GM19099 (cell line): ENCODE measurements around the gene SLC22A23.

ENCODE experiments used
- POLR2A ChIP-seq: IDR thresholded peaks from 3 replicates; pipeline ENCODE4 v1.6.1; 2011; ENCODE audit warnings: low read depth; ENCODE audit not compliant: insufficient read length; ENCODE audit errors: extremely low read depth

SLC22A23 gene

DNA sequence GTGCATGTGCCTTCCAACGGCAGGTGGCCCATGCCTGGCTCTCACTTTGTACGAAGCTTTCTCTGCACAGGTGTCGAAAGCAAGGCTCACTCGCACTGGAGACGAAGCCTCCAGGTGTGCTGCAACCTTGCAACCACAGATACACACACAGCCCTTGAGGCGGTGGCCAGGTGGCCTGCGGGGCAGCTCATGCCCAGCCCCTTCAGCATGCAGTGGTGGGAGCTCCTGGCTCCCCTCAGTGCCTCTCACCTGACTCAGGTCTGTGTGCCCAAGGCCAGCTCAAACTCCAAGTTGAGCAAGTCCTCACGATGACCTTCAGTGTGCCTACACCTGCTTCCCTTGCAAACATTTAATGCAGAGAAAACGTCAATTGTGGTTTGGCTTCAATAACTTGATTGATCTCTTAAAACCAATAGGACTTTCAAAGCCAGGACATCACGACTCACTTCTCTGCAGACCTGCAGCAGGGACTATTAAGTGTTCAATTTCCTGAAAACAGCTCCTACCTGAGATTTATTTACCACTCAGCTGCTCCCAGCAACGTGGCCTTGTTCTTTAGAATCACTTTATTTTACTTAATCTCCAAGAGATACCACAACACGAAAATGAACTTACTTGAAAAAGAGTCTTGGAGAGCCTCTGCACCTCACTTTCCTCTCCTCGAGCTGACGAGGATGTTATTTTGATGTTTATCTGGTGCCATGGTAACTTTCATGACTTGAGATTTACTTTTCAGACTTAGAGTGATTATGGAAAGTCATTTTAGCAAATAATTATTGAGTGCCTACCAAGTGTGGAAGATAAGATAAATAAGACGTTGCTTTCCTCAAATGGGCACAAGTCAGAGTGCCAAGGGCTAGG lies 86.3 kb downstream of the SLC22A23 start:
- no peak for TF ChIP-seq POLR2A

DNA sequence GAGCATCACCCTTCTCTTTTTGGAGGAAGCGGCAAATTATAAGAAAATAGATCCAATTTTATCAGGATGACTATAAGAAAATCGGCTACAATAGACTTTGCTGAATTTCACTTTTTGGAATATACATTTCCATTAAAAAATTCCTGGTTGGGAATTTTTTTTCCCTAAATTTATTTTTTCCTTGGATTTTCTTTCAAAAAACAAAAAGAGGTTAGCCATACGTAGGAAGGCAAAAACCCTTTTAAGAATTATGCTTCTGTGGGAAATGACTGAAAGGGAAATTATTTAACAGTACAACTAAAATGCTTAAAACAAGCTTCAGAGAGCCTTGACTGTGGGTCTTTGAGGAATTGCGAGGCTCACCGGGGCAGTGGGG lies 86.9 kb downstream of the SLC22A23 start:
- no peak for TF ChIP-seq POLR2A

DNA sequence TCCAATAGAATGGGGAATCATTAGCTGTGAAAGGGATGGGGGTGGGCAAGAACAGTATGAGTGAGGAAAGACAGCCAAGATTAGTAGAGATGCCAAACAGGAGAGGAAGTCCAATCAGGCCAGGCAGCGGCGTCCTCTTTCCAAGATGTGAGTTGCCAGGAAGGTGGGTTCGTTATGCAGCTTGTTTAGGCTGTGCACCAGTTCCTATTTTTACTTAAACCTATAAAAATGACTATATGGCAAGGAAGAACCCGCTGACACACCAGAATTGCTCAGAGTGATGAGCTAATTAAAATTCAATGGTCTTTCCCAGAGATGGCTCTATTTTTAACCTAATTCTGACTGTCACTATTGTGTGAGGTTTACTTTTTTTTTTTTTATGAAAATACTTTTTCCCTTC lies 88.2 kb downstream of the SLC22A23 start:
- no peak for TF ChIP-seq POLR2A

- no peak for TF ChIP-seq POLR2A
These were observed 89.2 kb downstream of the SLC22A23 start for GRCh38 chr6:3367630-3368029.

- TF ChIP-seq POLR2A, result no peak
These were observed 90.0 kb downstream of the SLC22A23 start for GRCh38 chr6:3366596-3367413.

- no peak for TF ChIP-seq POLR2A
These were observed 92.5 kb downstream of the SLC22A23 start for GRCh38 chr6:3364391-3364790.

DNA sequence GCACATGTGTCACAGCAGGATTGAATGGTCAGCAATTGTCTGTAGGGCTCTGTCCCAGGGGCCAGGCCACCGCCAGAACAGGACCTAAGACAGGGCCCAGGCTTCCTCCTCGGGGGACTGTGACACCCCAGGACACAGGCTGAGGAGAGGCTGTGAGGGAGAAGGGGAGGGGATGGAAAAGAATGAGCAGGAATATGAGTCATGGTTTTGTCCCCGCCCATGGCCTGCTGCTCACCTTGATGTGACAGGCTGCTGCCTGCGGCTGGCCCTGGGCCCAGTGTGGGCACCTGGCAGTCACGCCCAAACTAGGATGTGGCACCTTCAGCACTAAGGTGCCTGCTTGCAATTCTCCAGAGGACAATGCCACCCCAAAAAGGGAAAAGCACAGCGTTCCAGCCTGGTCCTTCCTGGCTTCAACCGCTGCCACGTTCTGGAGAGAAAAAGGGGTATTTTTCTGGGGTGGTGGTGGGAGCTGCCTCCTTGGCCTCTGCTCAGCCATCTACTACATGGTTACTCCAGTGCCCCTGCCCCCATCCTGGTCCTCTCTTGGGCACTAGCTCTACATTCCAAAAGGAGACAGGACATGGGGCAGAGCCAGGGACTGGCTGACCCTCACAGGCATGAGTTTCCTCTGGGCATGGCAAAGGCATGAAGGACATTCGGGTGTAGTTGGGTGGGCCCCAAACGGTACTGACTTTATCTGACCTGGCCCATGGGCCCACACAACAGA lies 93.4 kb downstream of the SLC22A23 start:
- TF ChIP-seq POLR2A, result no peak

GRCh38 chr6:3361312-3362037 lies 95.4 kb downstream of the SLC22A23 start:
- no peak for TF ChIP-seq POLR2A

- no peak for TF ChIP-seq POLR2A
These were observed 96.2 kb downstream of the SLC22A23 start for GRCh38 chr6:3360727-3361045.

- TF ChIP-seq POLR2A, result no peak
These were observed 96.7 kb downstream of the SLC22A23 start for GRCh38 chr6:3359973-3360726.

- no peak for TF ChIP-seq POLR2A
These were observed 97.6 kb downstream of the SLC22A23 start for GRCh38 chr6:3359101-3359752.

DNA sequence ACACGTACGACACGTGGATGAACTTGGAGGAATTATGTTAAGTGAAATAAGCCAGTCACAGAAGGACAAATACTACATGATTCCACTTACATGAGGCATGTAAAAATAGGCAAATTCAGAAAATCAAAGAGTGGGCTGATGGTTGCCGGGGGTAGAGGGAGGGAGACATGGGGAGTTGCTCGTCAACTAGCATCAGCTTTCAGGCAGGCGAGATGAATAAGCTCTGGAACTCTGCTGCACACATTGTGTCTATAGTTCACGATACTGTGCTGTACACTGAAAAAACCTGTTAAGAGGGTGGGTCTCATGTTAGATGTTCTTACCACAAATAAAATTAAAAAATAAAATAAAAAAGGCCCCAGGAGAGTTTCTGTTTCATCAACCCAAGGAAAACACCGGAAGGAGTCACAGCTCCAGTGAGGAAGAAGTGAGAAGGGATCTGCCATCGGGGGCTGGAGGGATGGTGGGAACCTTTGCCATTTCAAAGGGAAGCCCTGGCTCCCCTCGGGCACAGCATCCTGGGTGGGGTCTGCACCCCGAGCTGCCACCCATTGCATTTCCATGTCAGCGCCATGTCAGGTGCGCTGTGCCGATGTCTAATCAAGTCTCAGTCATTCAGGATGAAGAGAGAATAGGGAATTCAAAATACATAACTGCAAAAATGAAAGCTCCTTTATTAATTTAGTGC lies 98.3 kb downstream of the SLC22A23 start:
- no peak for TF ChIP-seq POLR2A

- no peak for TF ChIP-seq POLR2A
These were observed 99.2 kb downstream of the SLC22A23 start for GRCh38 chr6:3357678-3358077.
